HepG2 (cell line): ENCODE results near the gene DYNC2LI1. TPM values are rescaled to one million over a fixed set of nuclear protein-coding genes. Genes with fewer than 3 reads are reported as not detected.

Experiments
- ARID2 ChIP-seq: sonication (generic); formaldehyde crosslinking; IDR thresholded peaks from 2 replicates; pipeline ENCODE4 v1.8.1; 2022; ENCODE audit warnings: mild to moderate bottlenecking, missing genetic modification reagents, borderline replicate concordance
- DRAP1 ChIP-seq: IDR thresholded peaks from 2 replicates; pipeline ENCODE4 v1.6.1; 2016; ENCODE audit warnings: missing genetic modification reagents, missing compliant biosample characterization
- EHMT2 ChIP-seq: fragments of 200-600 bp; sonication (generic); IDR thresholded peaks from 2 replicates; pipeline ENCODE4 v1.7.0; 2017; ENCODE audit warnings: antibody characterized with exemption, low read depth, low read length, borderline replicate concordance
- HBP1 ChIP-seq: IDR thresholded peaks from 2 replicates; pipeline ENCODE4 v1.6.1; 2016; ENCODE audit warnings: low read depth, control low read depth
- JARID2 ChIP-seq: sonication (generic); formaldehyde crosslinking; IDR thresholded peaks from 2 replicates; pipeline ENCODE4 v1.8.1; 2023; ENCODE audit warnings: missing genetic modification reagents, inconsistent platforms; ENCODE audit not compliant: insufficient replicate concordance
- KDM6A ChIP-seq: IDR thresholded peaks from 2 replicates; pipeline ENCODE4 v1.6.1; 2016; ENCODE audit warnings: low read depth
- NCOA1 ChIP-seq: sonication (generic); formaldehyde crosslinking; IDR thresholded peaks from 2 replicates; pipeline ENCODE4 v1.9.0; 2021; ENCODE audit warnings: missing genetic modification reagents
- NFATC3 ChIP-seq: sonication (generic); formaldehyde crosslinking; IDR thresholded peaks from 2 replicates; pipeline ENCODE4 v1.5.1; 2020; ENCODE audit warnings: mild to moderate bottlenecking, missing genetic modification reagents
- NFIC ChIP-seq: IDR thresholded peaks from 2 replicates; pipeline ENCODE4 v1.6.1; 2012; ENCODE audit warnings: mild to moderate bottlenecking, low read length, inconsistent platforms
- NFRKB ChIP-seq: fragments of 450-650 bp; IDR thresholded peaks from 2 replicates; pipeline ENCODE4 v1.6.1; 2017
- REPIN1 ChIP-seq: sonication (generic); formaldehyde crosslinking; IDR thresholded peaks from 2 replicates; pipeline ENCODE4 v1.8.0; 2022; ENCODE audit warnings: missing genetic modification reagents, low read depth, mild to moderate bottlenecking, borderline replicate concordance
- REST ChIP-seq, 2 experiments: IDR thresholded peaks; 2 replicates each; pipeline ENCODE4 v1.6.1; 2011 to 2012; ENCODE audit warnings: low read length in 2 of 2, borderline replicate concordance in 1 of 2, low read depth in 1 of 2, mild to moderate bottlenecking in 1 of 2, moderate library complexity in 1 of 2
- RFXAP ChIP-seq: sonication (generic); formaldehyde crosslinking; IDR thresholded peaks from 2 replicates; pipeline ENCODE4 v1.4.0; 2020; ENCODE audit warnings: missing genetic modification reagents, borderline replicate concordance
- SMYD3 ChIP-seq: sonication (generic); formaldehyde crosslinking; IDR thresholded peaks from 2 replicates; pipeline ENCODE4 v1.8.1; 2023; ENCODE audit warnings: mild to moderate bottlenecking, missing genetic modification reagents
- ZBTB10 ChIP-seq: sonication (generic); formaldehyde crosslinking; IDR thresholded peaks from 2 replicates; pipeline ENCODE4 v1.4.0; 2020; ENCODE audit warnings: missing genetic modification reagents, borderline replicate concordance
- ZBTB8A ChIP-seq: sonication (generic); formaldehyde crosslinking; IDR thresholded peaks from 2 replicates; pipeline ENCODE4 v1.4.0; 2020; ENCODE audit warnings: mild to moderate bottlenecking, low read depth, missing genetic modification reagents, borderline replicate concordance
- ZFP90 ChIP-seq: sonication (generic); formaldehyde crosslinking; IDR thresholded peaks from 2 replicates; pipeline ENCODE4 v1.8.0; 2022; ENCODE audit warnings: missing genetic modification reagents, mild to moderate bottlenecking, inconsistent platforms, borderline replicate concordance
- ZNF530 ChIP-seq: sonication (generic); formaldehyde crosslinking; IDR thresholded peaks from 2 replicates; pipeline ENCODE4 v1.5.0; 2020; ENCODE audit warnings: low read depth, mild to moderate bottlenecking, missing genetic modification reagents
- ZNF550 ChIP-seq: sonication (generic); formaldehyde crosslinking; IDR thresholded peaks from 2 replicates; pipeline ENCODE4 v1.4.0; 2020; ENCODE audit warnings: mild to moderate bottlenecking, missing genetic modification reagents, borderline replicate concordance
- polyA plus RNA-seq, 8 experiments: library from polyadenylated mRNA; depleted of rRNA in 3 of 8; stranded (reverse) in 7 of 8; unstranded in 1 of 8; fragments of >200 nt; fragmentation: Illumina TruSeq in 4 of 8; extraction: Trizol in 4 of 8; gene quantifications; 2 replicates each; pipeline versions ENCODE4 v1.2.1 to v1.2.3, GENCODE V29; 2011 to 2016; ENCODE audit warnings: low read depth in 4 of 8, missing spikeins in 1 of 8, mixed read lengths in 1 of 8; ENCODE audit not compliant: insufficient read depth in 1 of 8
- total RNA-seq, 5 experiments: library from RNA; depleted of rRNA; stranded (reverse); fragments of >200 nt; fragmentation: Illumina TruSeq; extraction: Trizol; gene quantifications; 2 replicates each; pipeline ENCODE4 v1.2.3, GENCODE V29; 2016; ENCODE audit warnings: low read depth in 1 of 5
- TF ChIP-seq, protein P1 (sequence below): sonication (generic); formaldehyde crosslinking; IDR thresholded peaks from 2 replicates; pipeline ENCODE4 v1.8.1; 2023; ENCODE audit warnings: mild to moderate bottlenecking, missing genetic modification reagents, borderline replicate concordance

DYNC2LI1 gene
- total and polyA plus RNA-seq, 2 of the 13 experiments (the other 11 are each of a cell fraction or from before 2014, with no cell fraction given) = 16.9 to 23.2 TPM

DNA sequence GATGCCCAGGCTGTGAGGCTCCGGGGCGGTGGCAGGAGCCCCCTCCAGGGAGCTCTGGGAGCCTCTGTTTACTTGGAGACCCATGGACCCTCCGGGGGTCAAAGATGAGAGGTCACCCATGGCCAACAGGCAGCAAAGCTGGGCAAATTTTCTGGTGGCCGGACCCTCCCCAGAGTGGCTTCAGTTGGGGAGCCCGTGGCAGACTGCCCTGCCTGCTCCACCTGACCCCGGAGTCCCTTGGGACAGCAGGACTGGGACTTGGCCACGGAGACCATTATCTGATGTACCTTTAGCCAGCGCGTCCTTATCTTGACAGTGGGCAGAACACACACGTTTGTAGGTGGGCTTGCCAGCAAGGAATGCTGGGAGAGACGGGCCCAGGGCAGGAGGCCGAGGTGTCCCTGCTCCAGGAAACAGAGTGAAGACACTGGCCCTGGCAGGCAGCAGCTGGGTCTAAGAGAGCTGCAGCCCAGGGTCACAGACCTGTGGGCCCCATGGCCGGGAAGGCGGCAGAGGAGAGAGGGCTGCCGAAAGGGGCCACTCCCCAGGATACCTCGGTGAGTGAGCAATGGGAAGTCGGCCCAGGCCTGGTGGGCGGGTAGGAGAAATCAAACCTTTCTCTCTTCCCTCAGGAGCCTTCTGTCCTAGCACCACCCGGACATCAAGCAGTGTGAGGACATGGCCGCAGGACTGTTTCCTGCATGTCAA, 64.9 kb downstream of the DYNC2LI1 start, which contains the start of the genes ABCG5 and ABCG8 (continued):
- 0 out of 2 replicates have a peak, but pooled peaks have one; percentile 56 for TF ChIP-seq HBP1
- TF ChIP-seq RFXAP (CRISPR knock-in tag) = no peak; the same call in 1 of the 2 replicates
- no peak for TF ChIP-seq NFIC
- TF ChIP-seq JARID2 (CRISPR knock-in tag) = no peak
- no peak for TF ChIP-seq SMYD3 (CRISPR knock-in tag)
- TF ChIP-seq NFRKB = no peak
- TF ChIP-seq ZNF530 (CRISPR knock-in tag) = no peak
- TF ChIP-seq DRAP1 (CRISPR knock-in tag) = peak; percentile 65
- TF ChIP-seq EHMT2 = no peak
- TF ChIP-seq REST (IDR thresholded peaks at IDR 0.05; ENCODE audit: borderline replicate concordance in 1 of 2, low read depth in 1 of 2, low read length in 2 of 2) = no peak
- TF ChIP-seq ZFP90 (CRISPR knock-in tag) = peak; percentile 90; the same call in 1 of the 2 replicates
- TF ChIP-seq ZNF550 (CRISPR knock-in tag) = no peak
- TF ChIP-seq ZBTB10 (CRISPR knock-in tag) = no peak
- TF ChIP-seq NFATC3 (CRISPR knock-in tag) = no peak; the same call in 1 of the 2 replicates
- no peak for TF ChIP-seq ARID2 (CRISPR knock-in tag)
- TF ChIP-seq REPIN1 (CRISPR knock-in tag) = peak; percentile 27; the same call in 1 of the 2 replicates
- TF ChIP-seq, protein P1, sequence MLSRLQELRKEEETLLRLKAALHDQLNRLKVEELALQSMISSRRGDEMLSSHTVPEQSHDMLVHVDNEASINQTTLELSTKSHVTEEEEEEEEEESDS (CRISPR knock-in tag) = no peak
- TF ChIP-seq ZBTB8A (CRISPR knock-in tag) = no peak
- no peak for TF ChIP-seq NCOA1 (CRISPR knock-in tag)
- no peak for TF ChIP-seq KDM6A
